CD4-positive, alpha-beta T cell (primary cell): ENCODE measurements around the gene ILK. TPM values are rescaled to one million over a fixed set of nuclear protein-coding genes. Genes with fewer than 3 reads are reported as not detected.

Source experiments
- ATAC-seq: fragments of 200-7000 bp; cut with Tn5 transposase; one replicate; pipeline ENCODE4 v1.10.0; 2022; ENCODE audit warnings: mild to moderate bottlenecking; ENCODE audit not compliant: poor library complexity
- CTCF ChIA-PET: fragments of 350-600 bp; sonication (Branson Sonifier 250); formaldehyde crosslinking; loops from one replicate; lab custom pipeline; 2021; ENCODE audit warnings: antibody characterized with exemption, inconsistent platforms; lab: Charles Lee
- POLR2A ChIA-PET: fragments of 350-600 bp; sonication (Branson Sonifier 250); formaldehyde crosslinking; loops from one replicate; lab custom pipeline; 2021; ENCODE audit warnings: antibody characterized with exemption, inconsistent platforms; lab: Charles Lee
- DNase-seq, 14 experiments: peaks; one replicate each; pipeline ENCODE4 v3.0.0-alpha.2; 2013 to 2020; ENCODE audit warnings: mixed read lengths in 2 of 14
- H3K27ac ChIP-seq, 2 donors: one replicate each; pipeline versions ENCODE4 v1.5.1 to v1.7.0; 2013; ENCODE audit warnings: low read length in 2 of 2, low read depth in 1 of 2, mild to moderate bottlenecking in 1 of 2
- H3K27me3 ChIP-seq, 2 experiments: 1 replicate in 1 of 2; 2 replicates in 1 of 2; pipeline versions ENCODE4 v1.6.1 to v1.7.0; 2013; ENCODE audit warnings: low read length in 2 of 2, control low read depth in 1 of 2, mild to moderate bottlenecking in 1 of 2, moderate library complexity in 1 of 2; ENCODE audit not compliant: insufficient read depth in 2 of 2, control insufficient read depth in 1 of 2
- H3K36me3 ChIP-seq: one replicate; pipeline ENCODE4 v1.6.1; 2013; ENCODE audit warnings: low read length, control low read depth; ENCODE audit not compliant: insufficient read depth
- H3K4me1 ChIP-seq: one replicate; pipeline ENCODE4 v1.6.1; 2013; ENCODE audit warnings: low read length, control low read depth; ENCODE audit not compliant: insufficient read depth
- H3K4me3 ChIP-seq: one replicate; pipeline ENCODE4 v1.5.1; 2013; ENCODE audit warnings: mild to moderate bottlenecking, low read length, moderate library complexity
- H3K9me3 ChIP-seq, 2 experiments: 1 replicate in 1 of 2; 2 replicates in 1 of 2; pipeline versions ENCODE4 v1.6.1 to v1.7.0; 2013; ENCODE audit warnings: low read length in 2 of 2, mild to moderate bottlenecking in 2 of 2, control low read depth in 1 of 2, moderate library complexity in 1 of 2; ENCODE audit not compliant: control insufficient read depth in 1 of 2, insufficient read depth in 1 of 2
- H3K27ac Mint-ChIP-seq: one replicate; pipeline ENCODE4 v1.8.0; 2020; ENCODE audit warnings: mixed read lengths
- H3K27me3 Mint-ChIP-seq: one replicate; pipeline ENCODE4 v1.8.0; 2021; ENCODE audit warnings: mixed read lengths
- H3K36me3 Mint-ChIP-seq: one replicate; pipeline ENCODE4 v1.8.0; 2021; ENCODE audit warnings: low read depth, mixed read lengths
- H3K4me1 Mint-ChIP-seq: one replicate; pipeline ENCODE4 v1.8.0; 2021; ENCODE audit warnings: low read depth, mixed read lengths
- H3K4me3 Mint-ChIP-seq: one replicate; pipeline ENCODE4 v1.8.0; 2020; ENCODE audit warnings: mild to moderate bottlenecking, mixed read lengths
- H3K9me3 Mint-ChIP-seq: one replicate; pipeline ENCODE4 v1.8.0; 2020; ENCODE audit warnings: mixed read lengths
- intact Hi-C, 2 experiments: fragments of 100-400 bp; cut with DNase I in 1 of 2; cut with micrococcal nuclease in 1 of 2; formaldehyde crosslinking; loops; one replicate each; pipeline versions ENCODE4 v1.15.1 to v1.9.0; 2023 to 2025; cut with DNase I, micrococcal nuclease
- total RNA-seq, 174 experiments: library from RNA in 2 of 174; stranded (reverse) in 2 of 174; gene quantifications; one replicate each; pipeline ENCODE4 v1.2.3 and lab custom pipeline; 2021 to 2026
- TF ChIP-seq, protein P1 (sequence below): fragments of 200-600 bp; IDR thresholded peaks from one replicate; pipeline ENCODE4 v1.8.0; 2022; ENCODE audit warnings: antibody characterized with exemption, mild to moderate bottlenecking

ILK gene
- total RNA-seq, 2 experiments from 2014 or later, result 19.2 to 21.0 TPM

DNA sequence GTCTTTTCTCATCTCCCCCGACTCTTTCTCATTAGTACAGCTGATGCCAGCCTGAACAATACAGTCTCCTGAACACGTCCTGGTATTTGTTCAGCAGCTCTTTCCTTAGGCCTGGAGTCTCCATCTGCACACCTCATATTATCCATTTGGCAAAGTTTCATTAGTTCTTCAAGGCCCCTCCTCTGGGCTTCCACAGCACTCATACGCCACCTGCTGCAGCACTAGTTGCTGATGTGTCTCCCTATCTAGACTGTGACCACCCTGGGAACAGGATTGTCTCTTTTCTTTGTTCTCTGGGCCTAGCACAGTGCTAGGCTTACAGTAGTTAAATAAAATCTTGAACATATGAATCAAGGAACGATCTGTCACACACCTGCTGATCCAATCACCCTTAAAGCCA lies 34.9 kb downstream of the ILK start:
- intact Hi-C loops, result no loop called here
- peaks cover 9% of the 10 kb centered on the region for H3K36me3 Mint-ChIP-seq
- TF ChIP-seq, protein P1, sequence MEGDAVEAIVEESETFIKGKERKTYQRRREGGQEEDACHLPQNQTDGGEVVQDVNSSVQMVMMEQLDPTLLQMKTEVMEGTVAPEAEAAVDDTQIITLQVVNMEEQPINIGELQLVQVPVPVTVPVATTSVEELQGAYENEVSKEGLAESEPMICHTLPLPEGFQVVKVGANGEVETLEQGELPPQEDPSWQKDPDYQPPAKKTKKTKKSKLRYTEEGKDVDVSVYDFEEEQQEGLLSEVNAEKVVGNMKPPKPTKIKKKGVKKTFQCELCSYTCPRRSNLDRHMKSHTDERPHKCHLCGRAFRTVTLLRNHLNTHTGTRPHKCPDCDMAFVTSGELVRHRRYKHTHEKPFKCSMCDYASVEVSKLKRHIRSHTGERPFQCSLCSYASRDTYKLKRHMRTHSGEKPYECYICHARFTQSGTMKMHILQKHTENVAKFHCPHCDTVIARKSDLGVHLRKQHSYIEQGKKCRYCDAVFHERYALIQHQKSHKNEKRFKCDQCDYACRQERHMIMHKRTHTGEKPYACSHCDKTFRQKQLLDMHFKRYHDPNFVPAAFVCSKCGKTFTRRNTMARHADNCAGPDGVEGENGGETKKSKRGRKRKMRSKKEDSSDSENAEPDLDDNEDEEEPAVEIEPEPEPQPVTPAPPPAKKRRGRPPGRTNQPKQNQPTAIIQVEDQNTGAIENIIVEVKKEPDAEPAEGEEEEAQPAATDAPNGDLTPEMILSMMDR, result no peak
- no peak overlapping the region for H3K27ac Mint-ChIP-seq
- Histone ChIP-seq H3K36me3 (peaks cover 2% of the 10 kb centered on the region), H3K27me3 (no peaks in the 10 kb centered on the region), H3K4me3 (no peak overlapping the region), H3K4me1 (peaks cover 5% of the 10 kb centered on the region), H3K9me3 (no peaks in the 10 kb centered on the region), H3K27ac (no peak overlapping the region)
- no peak for ATAC-seq
- no peaks in the 10 kb centered on the region for H3K4me1 Mint-ChIP-seq
- H3K4me3 Mint-ChIP-seq, result no peak overlapping the region
- CTCF ChIA-PET, result no interaction called here
- POLR2A ChIA-PET, result interaction anchor here (0.9 to 1.1 kb wide), 2 partner anchors 8 to 26 kb away, joined by 3 read pairs; partner anchors contain the start of gene TAF10
- H3K9me3 Mint-ChIP-seq, result no peaks in the 10 kb centered on the region
- no peak for DNase-seq
- H3K27me3 Mint-ChIP-seq, result no peaks in the 10 kb centered on the region

GRCh38 chr11:6640036-6640984 lies 36.7 kb downstream of the ILK start:
- TF ChIP-seq, protein P1, result no peak
- DNase-seq (no peak), ATAC-seq (no peak)
- Mint-ChIP-seq H3K4me1 (no peaks in the 10 kb centered on the region), H3K27ac (no peak overlapping the region), H3K9me3 (no peaks in the 10 kb centered on the region), H3K4me3 (no peak overlapping the region), H3K36me3 (peaks cover 7% of the 10 kb centered on the region), H3K27me3 (no peaks in the 10 kb centered on the region)
- Histone ChIP-seq H3K27ac (no peak overlapping the region), H3K4me1 (peaks cover 16% of the 10 kb centered on the region), H3K9me3 (no peaks in the 10 kb centered on the region), H3K36me3 (peaks cover 2% of the 10 kb centered on the region), H3K4me3 (no peak overlapping the region), H3K27me3 (no peaks in the 10 kb centered on the region)
- ChIA-PET CTCF (no interaction called here), POLR2A (no interaction called here)
- intact Hi-C loops, result no loop called here

- POLR2A ChIA-PET, result interaction anchor here (0.6 kb wide), 1 partner anchor 42 kb away, joined by 3 read pairs; the partner anchor contains the start of gene MRPL17
- H3K27me3 Mint-ChIP-seq, result no peaks in the 10 kb centered on the region
- Histone ChIP-seq H3K4me3 (no peak overlapping the region), H3K27me3 (no peaks in the 10 kb centered on the region), H3K36me3 (peaks cover 2% of the 10 kb centered on the region), H3K4me1 (peaks cover 25% of the 10 kb centered on the region), H3K9me3 (no peaks in the 10 kb centered on the region), H3K27ac (no peak overlapping the region)
- H3K4me3 Mint-ChIP-seq, result no peak overlapping the region
- peaks cover 7% of the 10 kb centered on the region for H3K36me3 Mint-ChIP-seq
- no peaks in the 10 kb centered on the region for H3K4me1 Mint-ChIP-seq
- ATAC-seq, result no peak
- CTCF ChIA-PET, result no interaction called here
- intact Hi-C loops, result no loop called here
- no peaks in the 10 kb centered on the region for H3K9me3 Mint-ChIP-seq
- H3K27ac Mint-ChIP-seq, result no peak overlapping the region
- TF ChIP-seq, protein P1, result no peak
- DNase-seq, result no peak
Observed at GRCh38 chr11:6640985-6641701, 37.6 kb downstream of the ILK start.
